Large intestine (tissue), 3 donors: Measurements from ENCODE around the gene PLCD1. TPM values are rescaled to one million over a fixed set of nuclear protein-coding genes. Genes with fewer than 3 reads are reported as not detected.
"Not testable (repeated sequence)": the region's sequence is repeated elsewhere in the genome, so short reads cannot be mapped to it uniquely, and the experiment has no call there.

Experiments
- DNase-seq, 2 donors: peaks; one replicate each; pipeline versions ENCODE4 v3.0.0 to v3.0.0-alpha.2; 2013
- H3K27ac ChIP-seq: one replicate; pipeline ENCODE4 v1.5.1; 2013; ENCODE audit warnings: low read length
- H3K27me3 ChIP-seq: 2 replicates; pipeline ENCODE4 v1.6.1; 2013; ENCODE audit warnings: low read length; ENCODE audit not compliant: control insufficient read depth, insufficient read depth
- H3K36me3 ChIP-seq: 2 replicates; pipeline ENCODE4 v1.6.1; 2013; ENCODE audit warnings: low read length; ENCODE audit not compliant: control insufficient read depth, insufficient read depth
- H3K4me1 ChIP-seq: one replicate; pipeline ENCODE4 v1.6.1; 2013; ENCODE audit warnings: low read length; ENCODE audit not compliant: control insufficient read depth, insufficient read depth
- H3K4me3 ChIP-seq: one replicate; pipeline ENCODE4 v1.5.1; 2013; ENCODE audit warnings: low read length
- H3K9me3 ChIP-seq: one replicate; pipeline ENCODE4 v1.6.1; 2013; ENCODE audit warnings: mild to moderate bottlenecking, low read depth, low read length, moderate library complexity; ENCODE audit not compliant: control insufficient read depth
- WGBS: methylation state at CpG from one replicate; pipeline ENCODE4 v1.1.5; 2013; ENCODE audit warnings: low lambda C conversion rate; ENCODE audit not compliant: insufficient coverage; 5-methylcytosine and 5-hydroxymethylcytosine counted together
- polyA plus RNA-seq: library from polyadenylated mRNA; unstranded; fragments of 120-200 nt; gene quantifications from one replicate; pipeline ENCODE4 v1.2.1, GENCODE V29; 2013

The PLCD1 gene
- polyA plus RNA-seq, 1 donor: 13.4 TPM

GRCh38 chr3:38039101-38039898 is 9.9 kb upstream of the PLCD1 start, which contains the start of gene DLEC1:
Gene DLEC1, plus strand, starts transcription at chr3:38039208. Its CDS starts 18 bp downstream, at chr3:38039226.
- H3K27me3 ChIP-seq: peaks cover 7% of the 10 kb centered on the region
- peaks cover 20% of the 10 kb centered on the region for H3K4me1 ChIP-seq
- H3K27ac ChIP-seq: peak within 1 kb of the TSS; percentile 34
- no CpG with 5 or more reads among the region's 67 CpGs for WGBS
- H3K9me3 ChIP-seq: peaks cover 4% of the 10 kb centered on the region
- H3K36me3 ChIP-seq: no peaks in the 10 kb centered on the region
- peak; percentile 58 to 79 for DNase-seq
- H3K4me3 ChIP-seq: peak within 1 kb of the TSS; percentile 45

- no peak overlapping the region for H3K4me3 ChIP-seq
- peaks cover 20% of the 10 kb centered on the region for H3K4me1 ChIP-seq
- no peak for DNase-seq
- H3K27me3 ChIP-seq: peaks cover 7% of the 10 kb centered on the region
- H3K9me3 ChIP-seq: peaks cover 4% of the 10 kb centered on the region
- WGBS: 100% methylated on average over 1 of the region's 5 CpGs
- no peaks in the 10 kb centered on the region for H3K36me3 ChIP-seq
- no peak overlapping the region for H3K27ac ChIP-seq
These were observed 9.0 kb upstream of the PLCD1 start for GRCh38 chr3:38038447-38038911.

GRCh38 chr3:38036906-38037305 is 7.5 kb upstream of the PLCD1 start:
- no peak overlapping the region for H3K4me3 ChIP-seq
- no peak for DNase-seq
- H3K4me1 ChIP-seq: peaks cover 20% of the 10 kb centered on the region
- H3K36me3 ChIP-seq: no peaks in the 10 kb centered on the region
- peaks cover 7% of the 10 kb centered on the region for H3K27me3 ChIP-seq
- H3K9me3 ChIP-seq: peaks cover 4% of the 10 kb centered on the region
- WGBS: no CpG with 5 or more reads among the region's 3 CpGs
- H3K27ac ChIP-seq: no peak overlapping the region

GRCh38 chr3:38036286-38036685 is 6.8 kb upstream of the PLCD1 start:
- H3K36me3 ChIP-seq: no peaks in the 10 kb centered on the region
- peaks cover 4% of the 10 kb centered on the region for H3K9me3 ChIP-seq
- peaks cover 7% of the 10 kb centered on the region for H3K27me3 ChIP-seq
- WGBS: 100% methylated on average over 1 of the region's 5 CpGs
- H3K4me1 ChIP-seq: peaks cover 25% of the 10 kb centered on the region
- no peak for DNase-seq
- no peak overlapping the region for H3K4me3 ChIP-seq
- no peak overlapping the region for H3K27ac ChIP-seq

DNA sequence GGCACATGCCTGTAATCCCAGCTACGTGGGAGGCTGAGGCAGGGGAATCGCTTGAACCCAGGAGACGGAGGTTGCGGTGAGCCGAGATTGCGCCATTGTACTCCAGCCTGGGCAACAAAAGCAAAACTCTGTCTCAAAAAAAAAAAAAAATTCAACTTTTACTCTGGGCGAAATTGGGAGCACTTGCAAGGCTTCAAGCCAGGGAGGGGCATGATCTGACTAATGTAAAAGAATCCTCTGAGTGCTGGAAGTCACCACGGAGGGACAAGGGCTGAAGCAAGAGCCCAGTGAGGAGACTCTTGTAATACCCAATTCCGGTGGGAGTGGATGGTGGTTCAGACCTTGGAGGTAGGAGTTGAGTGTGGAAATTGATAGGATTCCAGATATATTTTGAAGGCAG is 4.9 kb upstream of the PLCD1 start:
- not testable (repeated sequence) for DNase-seq, H3K27me3 ChIP-seq, H3K4me3 ChIP-seq, H3K9me3 ChIP-seq, H3K27ac ChIP-seq, H3K36me3 ChIP-seq
- peaks cover 21% of the 10 kb centered on the region for H3K4me1 ChIP-seq
- no CpG with 5 or more reads among the region's 9 CpGs for WGBS

DNA sequence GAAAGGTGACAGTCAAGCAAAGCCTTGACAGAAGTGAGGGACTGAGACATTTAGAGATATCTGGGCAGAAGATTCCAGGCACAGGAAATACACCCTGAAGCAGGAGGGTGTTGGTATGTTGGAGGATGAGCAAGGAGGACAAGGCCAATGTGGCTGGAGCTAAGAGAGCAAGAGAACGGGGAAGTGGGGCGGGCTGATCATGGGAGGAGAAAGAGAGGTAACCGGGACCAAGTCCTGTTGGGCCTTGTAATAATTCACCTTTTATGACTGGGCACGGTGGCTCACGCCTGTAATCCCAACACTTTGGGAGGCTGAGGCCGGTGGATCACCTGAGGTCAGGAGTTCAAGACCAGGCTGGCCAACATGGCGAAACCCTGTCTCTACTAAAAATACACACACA is 4.1 kb upstream of the PLCD1 start:
- H3K27ac ChIP-seq, DNase-seq, H3K4me3 ChIP-seq, H3K9me3 ChIP-seq, H3K36me3 ChIP-seq: not testable (repeated sequence)
- no CpG with 5 or more reads among the region's 7 CpGs for WGBS
- peaks cover 12% of the 10 kb centered on the region for H3K27me3 ChIP-seq
- peaks cover 15% of the 10 kb centered on the region for H3K4me1 ChIP-seq

GRCh38 chr3:38032328-38032865 is 3.0 kb upstream of the PLCD1 start:
- peaks cover 2% of the 10 kb centered on the region for H3K9me3 ChIP-seq
- peaks cover 12% of the 10 kb centered on the region for H3K27me3 ChIP-seq
- peaks cover 15% of the 10 kb centered on the region for H3K4me1 ChIP-seq
- no peak for DNase-seq
- no peak overlapping the region for H3K27ac ChIP-seq
- no peaks in the 10 kb centered on the region for H3K36me3 ChIP-seq
- no CpG with 5 or more reads among the region's 1 CpG for WGBS
- H3K4me3 ChIP-seq: no peak overlapping the region

DNA sequence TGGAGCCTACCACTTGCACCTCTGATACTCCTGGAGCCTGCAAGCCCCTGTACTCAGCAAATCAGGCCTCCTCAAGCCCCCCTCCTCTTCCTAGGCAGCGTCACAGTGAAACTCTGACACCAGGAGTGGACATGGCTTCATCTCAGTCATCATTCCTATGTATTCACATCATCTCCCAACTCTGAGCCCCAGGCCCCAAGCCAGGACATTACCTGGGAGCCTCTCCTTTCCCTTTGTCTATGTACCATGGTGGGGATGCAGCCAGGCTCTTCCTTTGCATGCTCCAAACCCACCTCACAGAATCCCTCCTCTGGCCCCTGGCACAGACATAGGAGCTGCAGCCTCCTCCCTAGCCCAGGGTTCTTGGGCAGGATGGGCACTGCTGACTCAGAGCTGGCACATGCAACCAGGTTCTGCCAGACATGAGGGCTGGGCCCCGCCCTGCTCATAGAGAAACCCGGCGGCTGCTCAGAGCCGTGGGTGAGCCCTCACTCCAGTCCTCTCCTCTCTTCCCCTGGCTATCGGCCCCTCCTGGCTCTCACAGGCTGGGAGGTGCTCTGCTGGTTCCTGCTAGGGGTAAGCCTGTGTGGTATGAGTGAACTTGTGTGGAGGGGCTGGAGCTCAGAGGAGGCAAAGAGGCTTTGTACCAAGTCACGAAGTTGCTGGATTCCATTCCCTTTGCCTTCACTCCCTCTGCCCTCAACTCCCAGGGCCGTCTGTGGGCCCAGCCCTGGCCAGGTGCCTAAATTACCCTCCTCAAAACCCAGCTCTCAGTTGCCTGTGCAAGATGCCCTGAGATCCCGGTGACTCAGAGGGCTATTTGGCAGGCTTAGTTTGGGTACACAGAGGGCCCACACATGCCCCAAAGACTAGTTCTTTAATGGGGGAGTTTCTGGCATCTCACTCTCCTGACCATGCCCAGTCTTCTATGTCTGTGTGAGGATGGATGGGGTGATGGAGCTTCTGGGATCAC is 1.9 kb upstream of the PLCD1 start:
- peaks cover 2% of the 10 kb centered on the region for H3K9me3 ChIP-seq
- no peak overlapping the region for H3K27ac ChIP-seq
- WGBS: no CpG with 5 or more reads among the region's 9 CpGs
- no peak overlapping the region for H3K4me3 ChIP-seq
- no peaks in the 10 kb centered on the region for H3K36me3 ChIP-seq
- H3K27me3 ChIP-seq: peaks cover 12% of the 10 kb centered on the region
- no peak for DNase-seq
- H3K4me1 ChIP-seq: peaks cover 15% of the 10 kb centered on the region

- peaks cover 12% of the 10 kb centered on the region for H3K27me3 ChIP-seq
- H3K4me3 ChIP-seq: peak overlapping the region; percentile 53
- WGBS: no CpG with 5 or more reads among the region's 8 CpGs
- peaks cover 2% of the 10 kb centered on the region for H3K9me3 ChIP-seq
- H3K4me1 ChIP-seq: peaks cover 20% of the 10 kb centered on the region
- H3K36me3 ChIP-seq: no peaks in the 10 kb centered on the region
- no peak overlapping the region for H3K27ac ChIP-seq
- DNase-seq: peak in 1 of 2 donors; percentile 65
These were observed 932 bp upstream of the PLCD1 start for GRCh38 chr3:38030126-38031021.
